ENCODE data around the gene VGF. TPM values are rescaled to one million over a fixed set of nuclear protein-coding genes. Genes with fewer than 3 reads are reported as not detected.

The VGF gene
- total and polyA plus RNA-seq, 12 donors, result 0.97 to 14.3 (median 4.6) TPM; not detected in 3

DNA sequence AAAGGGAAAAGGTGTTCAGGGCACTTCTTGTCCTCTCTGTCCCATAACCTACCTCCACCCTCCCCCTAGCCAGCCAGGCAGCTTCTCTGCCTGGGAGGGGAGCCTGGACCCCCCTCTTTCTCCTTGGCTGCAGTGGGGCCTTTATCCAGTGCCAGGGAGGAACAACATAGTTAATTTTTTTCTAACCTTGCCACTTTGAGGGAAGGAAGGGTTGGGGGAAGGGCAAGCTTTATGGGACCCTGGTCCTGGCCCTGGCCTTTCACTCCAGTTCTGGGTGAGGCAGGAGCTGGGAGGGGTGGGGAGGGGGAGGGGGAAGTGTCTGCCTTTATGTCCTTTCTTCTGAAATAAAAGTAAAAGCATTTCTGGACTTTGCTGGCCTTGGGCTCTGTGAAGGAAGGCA lies 4.5 kb downstream of the VGF start:
- H3K36me3 ChIP-seq (replicated peaks in 1 of 2), result peaks cover 0 to 20% of the 10 kb centered on the region in 2 donors

DNA sequence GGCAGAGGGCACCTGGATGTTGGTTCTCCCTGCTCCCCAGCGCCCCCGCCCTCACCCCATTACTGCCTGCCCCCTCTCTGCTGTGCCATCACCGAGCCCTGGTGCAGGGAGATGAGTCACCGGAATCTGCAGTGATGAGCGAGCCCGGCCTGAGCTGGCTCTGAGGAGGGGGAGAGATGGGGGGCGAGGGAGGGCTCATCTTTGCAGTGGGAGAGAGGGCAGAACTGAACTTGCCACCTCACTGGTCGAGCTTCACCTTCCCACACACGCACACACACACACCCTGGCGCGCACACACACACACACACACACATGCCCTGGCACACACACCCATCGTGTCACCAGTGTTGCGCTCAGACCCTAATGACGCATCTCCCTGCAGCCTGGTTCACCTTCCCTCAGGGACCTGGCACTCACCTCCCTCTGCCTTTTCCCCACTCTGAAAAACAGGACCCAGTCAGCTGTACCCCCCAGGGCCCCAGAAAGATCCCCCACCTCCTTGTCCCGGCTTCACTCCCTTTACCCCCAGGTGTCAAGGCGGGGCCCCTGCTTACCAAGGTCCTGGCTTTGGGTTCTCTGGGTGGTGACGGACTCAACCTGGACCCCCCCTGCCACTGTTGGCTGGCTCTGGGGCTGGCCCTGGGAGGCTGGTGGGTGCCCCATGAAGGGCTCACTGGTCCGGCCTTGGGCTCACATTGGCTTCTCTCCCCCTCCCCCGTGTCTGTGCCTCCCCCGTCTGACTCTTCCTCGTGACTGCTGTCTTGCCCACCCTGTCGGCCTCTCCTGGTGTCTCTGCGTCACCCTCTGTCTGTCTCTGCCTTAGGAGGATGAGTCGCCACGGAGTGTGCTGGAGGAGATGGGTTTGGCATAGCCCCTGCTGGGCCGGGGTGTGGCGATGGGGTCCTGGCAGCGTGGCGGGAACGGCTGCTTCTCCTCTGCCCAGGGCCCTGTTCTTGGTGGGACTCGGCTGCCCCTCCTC lies 5.4 kb downstream of the VGF start:
- Histone ChIP-seq H3K36me3 (replicated peaks in 1 of 2) (peaks cover 0 to 20% of the 10 kb centered on the region in 2 donors), H3K27me3 (peaks cover 11% of the 10 kb centered on the region), H3K4me3 (no peak overlapping the region), H3K4me1 (replicated peaks in 1 of 2) (peaks cover 10 to 31% of the 10 kb centered on the region in 2 donors), H3K27ac (peak overlapping the region in 2 of 5 donors; percentile 56 to 74), H3K9me3 (replicated peaks in 1 of 3) (no peaks in the 10 kb centered on the region)
- intact Hi-C loops (cut with DNase I), result loop anchor here in 1 of 2 donors (10.0 kb wide), 1 partner anchor 265 kb away; the partner anchor contains the start of gene ACHE
- 53 to 84% (median 76%) methylated on average over 18 to 31 of the region's 31 CpGs for WGBS, 4 donors
- DNase-seq, result peak in 4 of 7 donors; percentile 43 to 74 (median 52)
- TF ChIP-seq, protein P1, sequence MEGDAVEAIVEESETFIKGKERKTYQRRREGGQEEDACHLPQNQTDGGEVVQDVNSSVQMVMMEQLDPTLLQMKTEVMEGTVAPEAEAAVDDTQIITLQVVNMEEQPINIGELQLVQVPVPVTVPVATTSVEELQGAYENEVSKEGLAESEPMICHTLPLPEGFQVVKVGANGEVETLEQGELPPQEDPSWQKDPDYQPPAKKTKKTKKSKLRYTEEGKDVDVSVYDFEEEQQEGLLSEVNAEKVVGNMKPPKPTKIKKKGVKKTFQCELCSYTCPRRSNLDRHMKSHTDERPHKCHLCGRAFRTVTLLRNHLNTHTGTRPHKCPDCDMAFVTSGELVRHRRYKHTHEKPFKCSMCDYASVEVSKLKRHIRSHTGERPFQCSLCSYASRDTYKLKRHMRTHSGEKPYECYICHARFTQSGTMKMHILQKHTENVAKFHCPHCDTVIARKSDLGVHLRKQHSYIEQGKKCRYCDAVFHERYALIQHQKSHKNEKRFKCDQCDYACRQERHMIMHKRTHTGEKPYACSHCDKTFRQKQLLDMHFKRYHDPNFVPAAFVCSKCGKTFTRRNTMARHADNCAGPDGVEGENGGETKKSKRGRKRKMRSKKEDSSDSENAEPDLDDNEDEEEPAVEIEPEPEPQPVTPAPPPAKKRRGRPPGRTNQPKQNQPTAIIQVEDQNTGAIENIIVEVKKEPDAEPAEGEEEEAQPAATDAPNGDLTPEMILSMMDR (IDR thresholded peaks at IDR 0.05), result no peak
- no peak for TF ChIP-seq POLR2A (IDR thresholded peaks at IDR 0.05)

More for the DNA sequence above, 4.5 kb downstream of the VGF start:
- no peak for TF ChIP-seq POLR2A (IDR thresholded peaks at IDR 0.05)
- TF ChIP-seq, protein P1 (IDR thresholded peaks at IDR 0.05), result no peak
- intact Hi-C loops (cut with DNase I), result loop anchor here in 1 of 2 donors (10.0 kb wide), 1 partner anchor 266 kb away; the partner anchor contains the start of gene ACHE
- Histone ChIP-seq H3K4me1 (replicated peaks in 1 of 2) (peaks cover 12 to 30% of the 10 kb centered on the region in 2 donors), H3K27me3 (peaks cover 13% of the 10 kb centered on the region), H3K27ac (peak overlapping the region in 2 of 5 donors; percentile 56 to 74), H3K9me3 (replicated peaks in 1 of 3) (no peaks in the 10 kb centered on the region), H3K4me3 (no peak overlapping the region)
- DNase-seq, result no peak

DNA sequence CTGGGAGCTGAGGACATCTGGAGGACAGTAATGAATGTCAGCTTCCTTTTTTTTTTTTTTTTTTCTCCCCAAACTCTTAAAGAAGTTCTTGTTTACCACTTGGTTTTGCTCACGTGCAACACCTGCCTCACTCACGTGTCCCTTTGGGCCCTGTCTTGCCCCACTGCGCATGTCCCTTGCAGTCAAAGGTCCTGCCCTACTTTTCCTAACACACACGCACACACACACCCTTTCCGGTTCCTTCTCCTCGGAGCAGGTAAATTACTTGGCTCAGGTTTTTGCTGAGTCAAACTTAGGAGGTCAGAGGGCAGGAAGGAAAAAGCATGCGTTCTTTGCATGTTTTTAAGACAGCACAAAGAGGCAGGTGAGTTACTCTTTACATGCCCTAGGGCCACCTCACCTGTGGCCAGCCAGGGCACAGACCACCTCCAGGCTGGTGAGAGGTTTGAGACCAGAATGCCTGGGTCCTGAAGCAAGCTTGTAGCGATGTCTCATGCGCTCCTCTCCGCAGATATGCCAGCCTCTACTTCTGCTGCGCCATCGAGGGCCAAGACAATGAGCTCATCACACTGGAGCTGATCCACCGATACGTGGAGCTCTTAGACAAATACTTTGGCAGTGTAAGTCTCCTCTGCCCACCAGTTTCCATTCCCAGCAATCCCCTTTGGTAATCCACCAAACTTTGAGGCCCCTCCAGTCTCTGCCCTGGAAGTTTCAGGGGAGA lies 8.3 kb downstream of the VGF start:
- Histone ChIP-seq H3K36me3 (replicated peaks in 1 of 2) (peaks cover 0 to 20% of the 10 kb centered on the region in 2 donors), H3K4me3 (no peak overlapping the region), H3K9me3 (replicated peaks in 1 of 3) (no peaks in the 10 kb centered on the region), H3K27me3 (no peaks in the 10 kb centered on the region), H3K27ac (no peak overlapping the region), H3K4me1 (replicated peaks in 1 of 2) (peaks cover 0 to 10% of the 10 kb centered on the region in 2 donors)
- TF ChIP-seq, protein P1 (IDR thresholded peaks at IDR 0.05), result no peak
- no peak for TF ChIP-seq POLR2A (IDR thresholded peaks at IDR 0.05)
- 87 to 92% (median 92%) methylated on average over 11 to 14 of the region's 14 CpGs for WGBS, 4 donors
- no peak for DNase-seq
- intact Hi-C loops (cut with DNase I), result no loop called here

DNA sequence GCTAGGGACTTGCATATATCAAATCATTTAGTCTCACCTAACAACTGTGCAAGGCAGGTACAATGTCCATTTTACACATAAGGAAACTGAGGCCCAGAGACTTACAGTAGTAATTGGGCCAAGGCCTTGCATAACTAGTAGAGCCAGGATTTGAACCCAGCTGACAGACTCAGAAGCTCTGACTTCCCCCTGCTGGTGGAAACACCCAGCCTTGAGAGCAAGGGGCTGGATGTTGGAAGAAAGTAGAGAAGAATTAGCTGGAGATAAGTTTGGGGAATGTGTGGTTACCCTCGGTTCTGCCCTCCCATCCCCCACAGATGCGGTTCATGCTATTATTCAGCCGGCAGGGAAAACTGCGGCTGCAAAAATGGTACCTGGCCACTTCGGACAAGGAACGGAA lies 9.1 kb downstream of the VGF start:
- intact Hi-C loops (cut with DNase I), result no loop called here
- DNase-seq, result no peak
- TF ChIP-seq, protein P1 (IDR thresholded peaks at IDR 0.05), result no peak
- no peak for TF ChIP-seq POLR2A (IDR thresholded peaks at IDR 0.05)
- Histone ChIP-seq H3K27me3 (no peaks in the 10 kb centered on the region), H3K9me3 (replicated peaks in 1 of 3) (no peaks in the 10 kb centered on the region), H3K4me1 (replicated peaks in 1 of 2) (peaks cover 0 to 10% of the 10 kb centered on the region in 2 donors), H3K4me3 (no peak overlapping the region), H3K27ac (no peak overlapping the region), H3K36me3 (replicated peaks in 1 of 2) (peaks cover 0 to 20% of the 10 kb centered on the region in 2 donors)
- WGBS, 4 donors, result 80 to 87% (median 85%) methylated on average over 6 of the region's 6 CpGs
